Lower leg skin (tissue), 3 donors: ENCODE measurements around the gene CLGN.

ENCODE experiments used
- CTCF ChIP-seq, 3 donors: fragments of 450-650 bp; IDR thresholded peaks; one replicate each; pipeline ENCODE4 v1.5.1; 2016; ENCODE audit warnings: antibody characterized with exemption in 3 of 3, mild to moderate bottlenecking in 3 of 3, moderate library complexity in 2 of 3
- POLR2A ChIP-seq, 2 donors: fragments of 450-650 bp; IDR thresholded peaks; one replicate each; pipeline ENCODE4 v1.6.1; 2016 to 2017; ENCODE audit warnings: antibody characterized with exemption in 2 of 2, mild to moderate bottlenecking in 1 of 2, moderate library complexity in 1 of 2

GRCh38 chr4:140427919-140428471, 547 bp upstream of the CLGN start:
- no peak for TF ChIP-seq CTCF (IDR thresholded peaks at IDR 0.05)
- no peak for TF ChIP-seq POLR2A (IDR thresholded peaks at IDR 0.05)
